SJSA1 (cell line): Measurements from ENCODE around the gene PPFIA1. TPM values are rescaled to one million over a fixed set of nuclear protein-coding genes. Genes with fewer than 3 reads are reported as not detected.
"Not testable (repeated sequence)": the region's sequence is repeated elsewhere in the genome, so short reads cannot be mapped to it uniquely, and the experiment has no call there.

Experiments
- DNase-seq, 2 experiments: peaks; one replicate each; pipeline ENCODE4 v3.0.0-alpha.2; 2015 to 2020; ENCODE audit warnings: low spot score in 2 of 2, low read depth in 1 of 2
- H3K27ac ChIP-seq: fragments of 250-450 bp; sonication (Bioruptor Pico); 2 replicates; pipeline ENCODE4 v1.5.1; 2020; ENCODE audit warnings: mild to moderate bottlenecking, moderate library complexity
- H3K27me3 ChIP-seq: fragments of 250-450 bp; sonication (Bioruptor Pico); replicated peaks from 2 replicates; pipeline ENCODE4 v1.5.1; 2020; ENCODE audit warnings: mild to moderate bottlenecking, moderate library complexity
- H3K36me3 ChIP-seq: fragments of 250-450 bp; sonication (Bioruptor Pico); 2 replicates; pipeline ENCODE4 v1.5.1; 2020; ENCODE audit warnings: mild to moderate bottlenecking
- H3K4me1 ChIP-seq: fragments of 250-450 bp; sonication (Bioruptor Pico); replicated peaks from 2 replicates; pipeline ENCODE4 v1.6.1; 2021; ENCODE audit warnings: mild to moderate bottlenecking
- H3K4me3 ChIP-seq: fragments of 250-450 bp; sonication (Bioruptor Pico); 2 replicates; pipeline ENCODE4 v1.5.1; 2020; ENCODE audit warnings: mild to moderate bottlenecking
- H3K9me3 ChIP-seq: fragments of 250-450 bp; sonication (Bioruptor Pico); replicated peaks from 2 replicates; pipeline ENCODE4 v1.5.1; 2020; ENCODE audit warnings: mild to moderate bottlenecking
- total RNA-seq: library from RNA; depleted of rRNA; stranded (reverse); fragments of >200 nt; shearing (Covaris generic); gene quantifications from 2 replicates; pipeline ENCODE4 v1.2.3, GENCODE V29; 2014

PPFIA1 gene
- total RNA-seq, 1 experiment from 2014 or later = 106 TPM

DNA sequence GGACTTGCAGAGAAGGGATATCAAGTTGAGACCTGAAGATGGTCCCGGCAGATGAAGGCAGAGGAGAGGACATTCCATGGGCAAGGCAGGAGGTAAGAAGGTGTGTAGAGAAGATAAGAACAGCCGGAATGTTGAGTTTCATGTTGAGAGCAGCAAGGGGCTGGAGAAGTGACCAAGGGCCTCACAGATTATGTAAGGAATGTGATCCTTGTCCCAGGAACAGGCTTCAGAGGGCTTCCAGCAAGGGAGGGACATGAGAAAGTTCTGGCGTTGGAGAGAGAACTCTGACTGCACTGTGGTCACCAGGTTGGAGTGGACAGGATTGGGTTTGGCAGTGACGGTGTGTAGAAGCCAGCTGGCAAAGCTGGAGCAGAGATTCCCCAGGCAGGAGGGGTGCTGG, 27.6 kb upstream of the PPFIA1 start:
- H3K27ac ChIP-seq = no peak overlapping the region

DNA sequence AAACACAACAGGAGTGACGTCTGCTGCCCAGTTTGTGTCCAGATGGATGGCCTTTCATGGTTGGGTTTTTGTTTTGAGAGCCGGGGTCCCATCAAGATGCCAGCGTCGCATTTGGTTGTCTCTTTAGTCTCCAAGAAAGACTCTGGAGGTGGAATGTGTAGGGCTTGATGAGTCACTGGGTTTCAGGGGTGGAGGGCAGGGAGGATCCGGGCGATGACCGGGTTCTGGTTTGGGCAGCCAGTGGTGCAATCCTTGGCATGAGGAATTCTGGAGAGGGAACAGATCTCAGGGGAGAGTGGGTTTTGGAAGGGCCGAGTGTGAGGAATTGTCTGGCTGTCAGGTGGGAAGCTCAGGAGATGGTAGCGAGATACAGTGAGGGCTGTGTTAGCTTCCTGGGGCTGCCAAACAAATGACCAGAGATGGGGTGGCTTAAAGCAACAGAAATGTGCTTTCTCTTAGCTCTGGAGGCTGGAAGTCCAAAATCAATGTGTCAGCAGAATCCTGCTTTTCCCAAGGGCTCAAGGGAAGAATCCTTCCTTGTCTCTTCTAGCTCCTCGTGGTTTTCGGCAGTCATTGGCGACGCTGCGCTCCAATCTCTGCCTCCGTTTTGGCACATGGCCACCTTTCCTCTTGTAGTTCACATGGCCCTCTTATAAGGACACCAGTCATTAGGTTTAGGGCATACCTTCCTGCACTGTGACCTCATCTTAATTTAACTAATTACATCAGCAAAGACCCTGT, 26.4 kb upstream of the PPFIA1 start:
- Histone ChIP-seq H3K27me3 (no peaks in the 10 kb centered on the region), H3K4me3 (no peak overlapping the region), H3K4me1 (peaks cover 46% of the 10 kb centered on the region), H3K36me3 (no peaks in the 10 kb centered on the region), H3K27ac (peak overlapping the region; percentile 43), H3K9me3 (peaks cover 3% of the 10 kb centered on the region)
- DNase-seq = peak; percentile 68 to 85

More for the DNA sequence above, 27.6 kb upstream of the PPFIA1 start:
- Histone ChIP-seq H3K4me1 (peaks cover 45% of the 10 kb centered on the region), H3K9me3 (peaks cover 3% of the 10 kb centered on the region), H3K36me3 (no peaks in the 10 kb centered on the region), H3K4me3 (no peak overlapping the region), H3K27me3 (no peaks in the 10 kb centered on the region)
- no peak for DNase-seq

- peak; percentile 90 to 95 for DNase-seq
- H3K27ac ChIP-seq = peak overlapping the region; percentile 43
Measured at GRCh38 chr11:70244698-70245097, 25.8 kb upstream of the PPFIA1 start.

DNA sequence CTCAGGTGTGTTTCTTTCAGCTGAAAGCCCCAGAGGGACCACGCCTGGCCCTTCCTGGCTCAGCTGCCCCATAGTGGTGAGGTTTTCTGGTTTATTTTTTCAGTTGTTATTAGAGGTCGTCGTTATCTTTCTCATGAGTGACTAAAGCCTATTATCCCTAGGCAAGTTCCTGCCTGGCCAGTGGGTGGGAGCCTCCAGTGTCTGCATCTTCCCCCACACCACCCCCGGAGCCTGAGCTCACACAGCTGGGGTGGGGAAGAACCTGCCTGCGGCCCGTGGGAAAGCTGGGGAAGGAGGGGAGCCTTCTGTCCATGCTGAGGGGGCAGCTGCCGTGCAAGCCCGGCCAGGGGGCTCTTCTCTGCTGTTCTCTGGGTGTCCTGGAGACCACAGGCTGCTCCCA, 24.3 kb upstream of the PPFIA1 start:
- Histone ChIP-seq H3K27me3 (no peaks in the 10 kb centered on the region), H3K27ac (no peak overlapping the region), H3K4me1 (peaks cover 40% of the 10 kb centered on the region), H3K4me3 (no peak overlapping the region), H3K36me3 (no peaks in the 10 kb centered on the region), H3K9me3 (peaks cover 7% of the 10 kb centered on the region)
- no peak for DNase-seq

More at GRCh38 chr11:70244698-70245097, 25.8 kb upstream of the PPFIA1 start:
- peaks cover 3% of the 10 kb centered on the region for H3K9me3 ChIP-seq
- H3K4me3 ChIP-seq = no peak overlapping the region
- peaks cover 46% of the 10 kb centered on the region for H3K4me1 ChIP-seq
- H3K36me3 ChIP-seq = no peaks in the 10 kb centered on the region
- no peaks in the 10 kb centered on the region for H3K27me3 ChIP-seq

DNA sequence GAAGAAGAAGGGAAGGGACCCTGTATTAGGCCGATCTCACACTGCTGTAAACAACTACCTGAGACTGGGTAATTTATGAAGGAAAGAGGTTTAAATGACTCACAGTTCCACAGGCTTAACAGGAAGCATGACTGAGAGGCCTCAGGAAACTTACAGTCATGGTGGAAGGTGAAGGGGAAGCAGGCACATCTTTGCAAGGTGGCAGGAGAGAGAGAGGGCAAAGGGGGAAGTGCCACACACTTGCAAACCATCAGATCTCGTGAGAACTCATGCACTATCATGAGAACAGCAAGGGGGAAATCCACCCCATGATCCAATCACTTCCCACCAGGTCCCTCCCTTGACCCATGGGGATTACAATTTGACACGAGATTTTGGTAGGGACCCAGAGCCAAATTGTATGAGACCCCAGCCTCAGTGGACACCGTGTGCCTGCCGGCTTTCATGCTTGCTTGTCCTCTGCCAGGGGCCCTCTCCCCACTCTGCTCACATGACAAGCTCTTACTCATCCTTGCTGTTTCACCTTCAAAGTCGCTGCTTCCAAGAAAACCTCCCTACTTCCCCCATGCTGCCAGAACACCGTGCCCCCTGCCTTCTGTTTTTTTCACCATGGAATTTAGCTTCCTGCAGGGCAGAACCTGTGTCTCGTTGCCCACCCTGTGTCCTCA, 23.3 kb upstream of the PPFIA1 start:
- H3K27me3 ChIP-seq = no peaks in the 10 kb centered on the region
- H3K27ac ChIP-seq = no peak overlapping the region
- peaks cover 40% of the 10 kb centered on the region for H3K4me1 ChIP-seq
- no peak for DNase-seq
- H3K4me3 ChIP-seq = no peak overlapping the region
- no peaks in the 10 kb centered on the region for H3K36me3 ChIP-seq
- peaks cover 7% of the 10 kb centered on the region for H3K9me3 ChIP-seq

DNA sequence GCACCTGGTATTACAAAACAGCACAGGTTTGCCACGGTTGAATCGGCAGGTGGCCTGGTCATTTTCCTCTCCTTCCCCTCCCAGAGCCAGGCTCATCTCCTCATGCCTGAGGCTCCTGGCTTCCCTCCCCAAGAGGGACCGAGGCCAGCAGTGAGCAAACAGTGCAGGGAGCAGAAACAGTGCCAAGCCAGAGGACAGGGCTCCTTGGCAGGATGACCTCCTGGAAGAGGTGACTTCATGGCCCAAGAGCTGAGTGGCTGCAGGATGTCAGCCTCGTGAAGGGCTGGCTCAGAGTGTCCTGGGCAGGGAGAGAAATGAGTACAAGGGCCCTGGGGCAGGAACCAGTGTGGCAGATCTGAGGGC, 22.8 kb upstream of the PPFIA1 start:
- H3K27ac ChIP-seq = no peak overlapping the region
- no peak for DNase-seq
- H3K9me3 ChIP-seq = peaks cover 7% of the 10 kb centered on the region
- no peaks in the 10 kb centered on the region for H3K36me3 ChIP-seq
- H3K4me3 ChIP-seq = no peak overlapping the region
- H3K27me3 ChIP-seq = no peaks in the 10 kb centered on the region
- peaks cover 40% of the 10 kb centered on the region for H3K4me1 ChIP-seq

DNA sequence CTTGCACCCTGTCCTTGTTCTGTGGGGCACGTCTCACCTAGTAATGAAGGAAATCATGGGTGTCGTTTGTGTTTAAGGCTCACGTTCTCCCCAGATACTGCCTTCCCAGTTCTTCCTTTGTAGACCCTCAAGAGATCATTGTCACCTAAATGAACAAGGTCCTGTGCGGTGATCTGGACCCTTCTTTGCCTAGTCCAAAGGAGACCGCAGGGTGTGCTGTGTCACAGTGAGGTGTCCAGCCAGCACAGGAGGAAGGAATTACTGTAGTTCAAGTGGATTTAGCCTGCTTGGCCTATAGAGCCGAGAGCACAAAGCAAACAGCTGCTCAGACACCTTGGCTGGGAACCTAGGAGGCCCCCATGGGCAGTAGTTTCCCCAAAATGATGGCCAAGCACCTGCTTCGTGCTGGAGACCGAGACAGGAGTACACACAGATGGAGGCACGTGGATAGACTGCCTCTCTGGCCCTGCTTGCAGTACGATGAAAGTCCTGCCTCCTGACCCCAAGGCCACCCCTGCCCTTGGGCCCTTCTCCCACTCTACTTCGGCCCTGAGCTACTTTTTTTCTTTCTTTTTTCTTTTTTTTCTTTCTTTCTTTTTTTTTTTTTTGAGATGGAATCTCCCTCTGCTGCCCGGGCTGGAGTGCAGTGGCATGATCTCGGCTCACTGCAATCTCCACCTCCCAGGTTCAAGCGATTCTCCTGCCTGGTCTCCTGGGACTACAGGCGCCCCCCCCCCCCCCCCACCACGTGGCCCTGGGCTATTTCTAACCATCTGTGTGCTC, 19.4 kb upstream of the PPFIA1 start:
- DNase-seq = no peak
- Histone ChIP-seq H3K9me3 (0 out of 2 replicates have a peak, but pooled peaks cover 4% of the 10 kb centered on the region), H3K4me1 (peaks cover 13% of the 10 kb centered on the region), H3K4me3 (no peak overlapping the region), H3K27ac (no peak overlapping the region), H3K27me3 (no peaks in the 10 kb centered on the region; the same call in 1 of the 2 replicates), H3K36me3 (no peaks in the 10 kb centered on the region)

DNA sequence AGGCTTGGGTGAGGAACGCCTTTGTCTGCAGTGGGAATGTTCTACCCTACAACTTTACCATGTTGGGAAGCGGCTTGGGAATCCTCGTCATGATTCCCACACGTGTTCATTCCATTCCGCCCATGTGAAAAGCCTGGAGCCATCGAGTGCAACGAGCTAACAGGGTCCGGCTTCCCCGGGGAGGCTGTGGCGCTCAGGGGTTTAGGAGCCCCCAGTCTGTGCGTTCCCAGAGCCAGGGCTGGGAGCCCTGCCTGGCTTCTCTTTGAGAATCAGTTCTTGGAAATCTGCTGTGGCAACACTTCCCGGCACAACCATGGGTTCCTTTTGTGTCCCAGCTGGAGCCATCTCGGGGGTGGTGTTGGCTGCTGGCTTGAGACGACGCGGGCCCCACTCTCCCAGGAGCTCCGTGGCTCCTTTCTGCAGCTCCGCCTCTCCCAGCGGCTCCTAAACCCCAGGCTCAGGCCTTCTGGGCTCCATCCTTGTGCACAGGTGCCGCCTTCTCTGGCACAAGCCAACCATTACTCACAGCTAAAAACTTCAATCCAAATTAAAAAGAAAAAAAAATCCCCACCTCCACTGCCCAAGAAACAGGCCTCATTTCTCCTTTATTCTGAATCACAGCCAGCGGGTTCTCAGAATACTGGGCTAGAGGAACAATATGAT, 18.7 kb upstream of the PPFIA1 start:
- no peak for DNase-seq
- H3K4me3 ChIP-seq = no peak overlapping the region
- peaks cover 8% of the 10 kb centered on the region for H3K4me1 ChIP-seq
- no peaks in the 10 kb centered on the region; the same call in 1 of the 2 replicates for H3K27me3 ChIP-seq
- 0 out of 2 replicates have a peak, but pooled peaks cover 4% of the 10 kb centered on the region for H3K9me3 ChIP-seq
- H3K27ac ChIP-seq = no peak overlapping the region
- H3K36me3 ChIP-seq = no peaks in the 10 kb centered on the region

GRCh38 chr11:70252844-70253243, 17.6 kb upstream of the PPFIA1 start:
- 0 out of 2 replicates have a peak, but pooled peaks cover 4% of the 10 kb centered on the region for H3K9me3 ChIP-seq

DNA sequence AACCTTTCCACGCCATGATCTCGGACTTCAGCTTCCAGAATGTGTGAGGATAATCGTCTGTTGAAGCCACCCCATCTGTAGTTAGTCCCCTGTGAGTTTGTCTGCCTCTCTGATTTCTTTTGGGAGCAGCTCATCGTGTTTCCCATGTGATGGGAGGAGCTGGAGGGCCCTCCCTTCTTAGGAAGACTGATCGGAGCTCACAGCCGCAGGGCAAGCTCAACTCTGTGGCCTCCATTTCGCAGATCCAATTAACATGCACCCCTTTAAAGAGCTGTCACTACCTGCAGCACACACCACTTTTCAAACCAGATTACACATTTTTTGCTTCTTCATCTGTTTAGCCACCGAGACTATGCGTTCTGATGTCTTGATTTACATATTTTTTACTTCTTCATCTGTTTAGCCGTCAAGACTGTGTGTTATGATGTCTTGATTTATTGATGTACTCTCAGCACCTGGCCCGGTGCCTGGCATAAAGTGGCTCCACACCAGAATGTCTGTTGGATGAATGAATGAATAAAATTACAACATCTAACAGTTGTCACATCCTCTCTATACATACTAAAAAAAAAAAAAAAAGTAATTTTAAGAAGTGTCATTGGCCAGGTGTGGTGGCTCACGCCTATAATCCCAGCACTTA, 14.9 kb upstream of the PPFIA1 start:
- H3K36me3 ChIP-seq = no peaks in the 10 kb centered on the region
- DNase-seq = no peak
- no peak overlapping the region for H3K4me3 ChIP-seq
- H3K9me3 ChIP-seq = 0 out of 2 replicates have a peak, but pooled peaks cover 4% of the 10 kb centered on the region
- peaks cover 3% of the 10 kb centered on the region; the same call in 1 of the 2 replicates for H3K27me3 ChIP-seq
- no peaks in the 10 kb centered on the region for H3K4me1 ChIP-seq
- no peak overlapping the region for H3K27ac ChIP-seq

More at GRCh38 chr11:70252844-70253243, 17.6 kb upstream of the PPFIA1 start:
- H3K4me3 ChIP-seq = no peak overlapping the region
- H3K36me3 ChIP-seq = no peaks in the 10 kb centered on the region
- H3K27me3 ChIP-seq = no peaks in the 10 kb centered on the region; the same call in 1 of the 2 replicates
- H3K27ac ChIP-seq = no peak overlapping the region
- H3K4me1 ChIP-seq = peaks cover under 1% of the 10 kb centered on the region
- no peak for DNase-seq

- not testable (repeated sequence) for H3K27me3 ChIP-seq, H3K27ac ChIP-seq, H3K9me3 ChIP-seq, H3K4me3 ChIP-seq, H3K36me3 ChIP-seq, H3K4me1 ChIP-seq, DNase-seq
Measured at GRCh38 chr11:70259077-70259476, 11.4 kb upstream of the PPFIA1 start.

DNA sequence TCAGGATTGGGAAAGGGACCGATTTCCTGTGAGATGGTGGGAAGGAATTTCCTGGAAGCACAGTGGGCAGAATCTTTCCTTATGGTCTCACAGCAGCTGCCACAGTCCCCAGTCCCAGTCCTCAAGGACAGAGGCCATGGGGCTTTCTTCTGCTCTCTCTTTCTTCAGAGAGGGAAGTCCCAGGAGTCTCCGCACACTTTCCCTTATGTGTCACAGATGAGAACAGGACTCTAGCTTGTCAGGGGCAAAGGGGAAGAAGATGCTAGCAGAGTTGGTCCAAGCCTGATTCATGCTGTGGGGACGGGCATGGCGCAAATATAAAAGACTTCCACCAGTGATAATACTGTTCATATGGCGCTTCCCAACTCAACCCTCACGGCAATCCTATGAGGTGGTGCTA, 7.5 kb upstream of the PPFIA1 start:
- no peak overlapping the region for H3K4me3 ChIP-seq
- H3K36me3 ChIP-seq = no peaks in the 10 kb centered on the region
- no peaks in the 10 kb centered on the region for H3K9me3 ChIP-seq
- H3K27ac ChIP-seq = no peak overlapping the region
- H3K27me3 ChIP-seq = peaks cover 24% of the 10 kb centered on the region
- 0 out of 2 replicates have a peak, but pooled peaks cover 3% of the 10 kb centered on the region for H3K4me1 ChIP-seq
- no peak for DNase-seq

- H3K9me3 ChIP-seq = no peaks in the 10 kb centered on the region
- H3K27ac ChIP-seq = no peak overlapping the region
- H3K27me3 ChIP-seq = peaks cover 21% of the 10 kb centered on the region
- no peaks in the 10 kb centered on the region for H3K36me3 ChIP-seq
- no peak overlapping the region for H3K4me3 ChIP-seq
- H3K4me1 ChIP-seq = 0 out of 2 replicates have a peak, but pooled peaks cover 3% of the 10 kb centered on the region
- no peak for DNase-seq
Measured at GRCh38 chr11:70263363-70263762, 7.1 kb upstream of the PPFIA1 start.
